ENCODE measurements around the gene HPX.

The HPX gene

DNA sequence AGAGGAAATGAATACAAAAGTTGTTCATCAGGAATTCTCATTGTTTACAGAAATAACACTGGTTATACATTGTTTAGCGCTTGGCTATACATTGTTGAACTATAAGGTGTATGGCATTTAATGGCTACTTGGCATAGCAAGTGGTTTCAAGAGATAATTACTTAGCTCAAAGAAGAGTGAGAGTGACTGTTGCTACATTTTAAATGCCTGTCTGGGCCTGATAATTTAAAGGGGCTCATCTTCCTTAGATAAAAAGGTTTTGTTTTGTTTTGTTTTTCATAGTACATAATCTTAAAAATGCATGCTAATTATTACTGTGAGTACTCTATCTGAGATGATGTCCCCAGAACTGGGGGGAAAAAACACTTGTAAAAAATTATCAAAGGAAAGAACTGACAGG, 52.0 kb downstream of the HPX start:
- DNase-seq, result no peak

GRCh38 chr11:6387811-6388599, 52.8 kb downstream of the HPX start:
- DNase-seq, result no peak

GRCh38 chr11:6385046-6385777, 55.6 kb downstream of the HPX start:
- DNase-seq, result no peak
